NCI-H226 (cell line): ENCODE measurements around the gene RUFY3.
"Not testable (repeated sequence)": the region's sequence is repeated elsewhere in the genome, so short reads cannot be mapped to it uniquely, and the experiment has no call there.

ENCODE experiments used
- DNase-seq: peaks from one replicate; pipeline ENCODE4 v3.0.0-alpha.2; 2015

RUFY3 gene

GRCh38 chr4:70706044-70706461, 15.7 kb upstream of the RUFY3 start:
- no peak for DNase-seq

DNA sequence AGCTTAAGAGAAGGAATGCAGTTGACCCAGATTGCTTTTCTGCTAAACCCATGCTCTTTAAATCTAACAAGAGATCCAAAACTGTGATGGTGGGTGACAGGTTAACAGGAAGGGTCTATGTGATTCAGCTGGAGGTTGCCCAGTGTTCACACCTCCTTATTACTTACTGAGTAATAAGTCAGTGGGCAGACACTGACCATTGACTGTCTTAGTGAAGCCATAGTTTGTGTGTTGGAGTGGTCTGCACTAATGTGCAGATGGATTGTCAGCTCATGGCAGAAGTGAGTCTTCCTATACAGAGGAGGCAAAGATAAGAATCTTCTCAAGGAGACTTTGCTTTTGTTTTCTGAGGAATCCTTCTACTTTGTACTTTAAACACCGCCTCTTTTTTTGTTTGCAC, 15.2 kb upstream of the RUFY3 start:
- DNase-seq, result no peak

GRCh38 chr4:70709611-70710205, 12.1 kb upstream of the RUFY3 start:
- no peak for DNase-seq

DNA sequence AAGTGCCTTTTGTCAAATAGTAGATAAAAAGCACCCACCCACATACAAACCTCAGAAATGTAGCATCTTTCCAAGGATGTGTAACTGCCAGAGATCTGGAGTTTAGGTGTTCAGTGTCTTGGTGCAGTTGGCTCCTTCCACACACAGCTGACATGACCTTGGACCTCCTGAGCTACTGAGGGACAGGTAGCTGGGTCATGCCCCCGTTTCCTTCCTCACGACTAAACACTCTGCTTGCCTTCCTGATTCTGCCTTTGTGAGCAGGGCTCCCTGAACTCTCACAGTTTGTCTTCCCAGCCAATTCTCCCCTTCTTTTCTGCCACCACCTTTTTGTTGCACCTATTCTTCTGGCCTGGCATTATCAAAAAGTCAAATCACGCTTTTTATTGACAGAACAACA, 10.2 kb upstream of the RUFY3 start:
- DNase-seq, result no peak

- DNase-seq, result no peak
These were observed 9.6 kb upstream of the RUFY3 start for GRCh38 chr4:70712150-70712549.

DNA sequence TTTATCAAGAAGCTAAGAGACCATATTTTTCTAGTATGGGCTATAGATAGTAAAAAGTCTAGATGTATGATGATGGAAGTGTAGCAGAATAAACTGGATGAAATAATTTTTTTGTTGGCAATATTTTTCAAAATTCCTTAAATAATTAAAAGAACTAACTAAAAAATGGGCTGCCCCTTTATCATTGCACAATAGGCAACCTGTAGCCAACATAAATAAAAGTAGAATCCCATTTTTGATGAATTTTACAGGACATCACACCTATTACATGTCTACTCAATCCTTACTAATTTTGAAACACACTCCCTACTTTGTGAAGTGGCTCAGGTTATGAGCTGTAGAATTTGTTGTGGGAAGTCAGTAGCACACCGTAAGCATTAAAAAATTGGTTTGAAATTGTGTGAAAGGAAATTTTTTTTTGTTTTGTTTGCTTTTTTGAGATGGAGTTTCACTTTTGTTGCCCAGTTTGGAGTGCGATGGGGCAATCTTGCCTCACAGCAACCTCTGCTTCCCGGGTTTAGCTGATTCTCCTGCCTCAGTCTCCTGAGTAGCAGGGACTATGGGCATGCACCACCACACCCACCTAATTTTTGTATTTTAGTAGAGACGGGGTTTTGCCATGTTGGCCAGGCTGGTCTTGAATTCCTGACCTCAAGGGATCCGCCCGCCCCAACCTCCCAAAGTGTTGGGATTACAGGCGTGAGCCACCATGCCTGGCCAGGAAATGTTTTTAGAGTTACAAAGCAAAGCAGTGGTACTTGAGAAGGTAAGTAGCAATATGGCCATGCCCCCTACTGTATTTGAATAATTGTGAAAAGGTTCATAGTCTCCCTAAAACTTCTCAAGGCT, 8.9 kb upstream of the RUFY3 start:
- no peak for DNase-seq

DNA sequence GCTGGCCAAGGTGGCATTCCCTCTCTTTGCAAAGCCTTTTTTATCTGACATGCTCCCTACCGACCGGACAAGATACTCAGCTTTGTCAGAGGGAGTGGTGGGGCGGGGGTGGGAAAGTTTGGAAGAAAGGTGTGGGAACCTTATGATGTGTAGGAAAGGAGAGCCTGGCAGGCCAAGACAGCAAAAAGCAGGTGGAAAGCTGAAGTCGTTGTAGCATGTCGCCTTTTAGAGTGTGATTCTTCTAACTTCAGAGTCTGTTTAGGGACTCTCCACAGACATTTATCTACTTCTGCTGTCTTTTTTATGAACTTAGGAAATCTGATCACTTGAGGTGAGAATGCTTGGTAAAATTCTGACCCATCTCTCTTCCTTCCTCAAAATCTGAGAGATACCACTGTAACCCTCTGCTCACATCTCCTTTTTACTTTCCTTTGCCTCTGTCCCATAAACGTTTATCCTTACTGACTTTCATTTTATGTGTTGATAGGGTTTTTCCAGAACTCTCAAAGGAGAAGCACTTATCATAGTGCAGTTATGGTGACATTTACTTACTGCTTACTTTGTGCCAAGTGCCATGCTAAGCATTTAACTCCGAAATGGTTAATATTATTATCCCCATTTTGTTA, 8.2 kb upstream of the RUFY3 start:
- DNase-seq, result no peak

GRCh38 chr4:70714079-70714887, 7.5 kb upstream of the RUFY3 start:
- no peak for DNase-seq

- no peak for DNase-seq
These were observed 6.7 kb upstream of the RUFY3 start for GRCh38 chr4:70715097-70715496.

DNA sequence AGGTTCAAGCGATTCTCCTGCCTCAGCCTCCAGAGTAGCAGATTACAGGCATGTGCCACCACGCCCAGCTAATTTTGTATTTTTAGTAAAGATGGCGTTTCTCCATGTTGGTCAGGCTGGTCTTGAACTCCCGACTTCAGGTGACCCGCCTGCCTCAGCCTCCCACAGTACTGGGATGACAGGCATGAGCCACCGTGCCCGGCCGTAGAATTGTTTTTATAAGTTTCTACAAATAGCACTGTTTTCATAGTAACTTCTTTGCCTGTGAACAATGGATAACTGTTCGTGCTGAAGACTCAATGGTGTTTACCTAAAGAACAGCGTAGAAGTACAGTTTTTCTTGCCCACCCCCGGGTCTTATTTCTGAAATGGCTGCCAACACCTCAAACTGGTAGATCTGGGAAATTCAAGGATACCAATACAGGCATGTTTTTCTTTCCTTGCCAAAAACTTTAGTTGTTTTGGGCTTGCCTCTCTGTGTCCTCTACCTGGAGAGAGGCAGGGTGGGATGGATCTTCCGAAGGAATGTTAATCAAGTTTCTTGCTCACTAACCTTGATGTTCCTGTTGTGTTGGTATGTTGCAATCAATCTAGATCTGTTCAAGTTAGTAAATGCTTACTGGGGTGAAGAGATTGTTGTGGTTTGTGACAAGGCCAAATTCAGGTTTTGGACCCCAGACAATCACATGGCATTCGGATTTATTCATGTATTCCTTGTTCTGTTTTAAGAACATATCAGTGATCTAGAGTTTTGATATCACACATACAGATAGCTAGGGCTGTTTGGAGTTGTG, 2.8 kb upstream of the RUFY3 start:
- DNase-seq, result no peak

DNA sequence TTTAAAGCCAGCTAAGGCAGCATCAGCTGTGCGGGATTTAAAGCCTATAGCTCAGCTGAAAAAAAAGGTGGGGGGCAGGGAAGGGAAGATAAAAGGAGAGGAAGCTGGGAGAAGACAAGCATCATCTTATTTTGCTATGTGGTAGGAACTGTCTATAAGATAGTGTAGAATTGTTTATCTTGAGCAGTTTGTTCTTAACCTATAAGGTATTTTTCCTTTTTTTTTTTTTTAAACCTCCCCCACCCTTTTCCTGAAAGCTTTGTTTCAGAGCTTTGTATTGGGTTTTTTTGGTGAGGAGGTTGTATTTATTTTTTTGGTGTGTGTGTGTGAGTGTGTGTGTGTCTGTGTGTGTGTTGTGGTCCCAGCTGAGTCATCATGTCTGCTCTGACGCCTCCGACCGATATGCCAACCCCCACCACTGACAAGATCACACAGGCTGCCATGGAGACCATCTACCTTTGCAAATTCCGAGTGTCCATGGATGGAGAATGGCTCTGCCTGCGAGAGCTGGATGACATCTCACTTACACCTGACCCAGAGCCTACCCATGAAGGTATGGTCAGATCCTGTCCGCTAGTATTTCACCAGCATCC, 531 bp downstream of the RUFY3 start:
- no peak for DNase-seq

DNA sequence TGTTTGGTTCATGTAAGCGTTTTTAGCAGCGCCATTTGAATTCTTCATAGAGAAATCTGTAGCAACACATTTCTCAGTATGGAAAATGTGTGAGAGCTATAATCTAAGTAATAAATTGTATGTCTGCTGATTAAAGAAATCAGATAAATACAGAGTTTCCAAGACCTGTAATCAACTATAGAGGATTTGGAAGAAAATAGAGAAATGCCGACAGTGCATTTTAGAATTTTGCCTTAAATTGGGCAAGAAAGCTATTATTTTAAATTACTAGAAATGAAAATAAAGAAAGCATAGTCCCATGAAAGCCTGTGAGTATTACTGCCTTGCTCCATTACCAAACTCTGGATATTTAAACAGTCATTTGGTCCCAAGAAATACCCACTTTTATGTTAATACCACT, 2.7 kb downstream of the RUFY3 start:
- no peak for DNase-seq

GRCh38 chr4:70725633-70726032, 3.9 kb downstream of the RUFY3 start:
- DNase-seq, result no peak

- not testable (repeated sequence) for DNase-seq
These were observed 4.8 kb downstream of the RUFY3 start for GRCh38 chr4:70726515-70726914.

DNA sequence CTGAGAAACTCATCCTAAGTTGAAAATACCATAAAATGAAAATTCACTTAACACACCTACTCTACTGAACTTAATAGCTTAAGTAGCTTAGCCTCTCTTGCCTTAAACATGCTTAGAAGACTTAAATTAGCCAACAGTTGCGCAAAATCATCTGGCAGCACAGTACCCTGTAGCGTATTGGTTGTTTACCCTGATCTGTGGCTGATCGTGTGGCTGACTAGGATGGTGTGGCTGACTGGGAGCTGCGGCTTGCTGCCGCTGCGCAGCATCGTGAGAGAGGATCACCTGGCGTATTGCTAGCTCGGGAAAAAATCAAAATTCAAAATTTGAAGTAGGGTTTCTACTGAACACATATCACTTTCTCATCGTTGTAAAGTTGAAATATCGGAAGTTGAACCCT, 6.3 kb downstream of the RUFY3 start:
- DNase-seq, result no peak

GRCh38 chr4:70732878-70733277, 11.1 kb downstream of the RUFY3 start:
- DNase-seq, result not testable (repeated sequence)

DNA sequence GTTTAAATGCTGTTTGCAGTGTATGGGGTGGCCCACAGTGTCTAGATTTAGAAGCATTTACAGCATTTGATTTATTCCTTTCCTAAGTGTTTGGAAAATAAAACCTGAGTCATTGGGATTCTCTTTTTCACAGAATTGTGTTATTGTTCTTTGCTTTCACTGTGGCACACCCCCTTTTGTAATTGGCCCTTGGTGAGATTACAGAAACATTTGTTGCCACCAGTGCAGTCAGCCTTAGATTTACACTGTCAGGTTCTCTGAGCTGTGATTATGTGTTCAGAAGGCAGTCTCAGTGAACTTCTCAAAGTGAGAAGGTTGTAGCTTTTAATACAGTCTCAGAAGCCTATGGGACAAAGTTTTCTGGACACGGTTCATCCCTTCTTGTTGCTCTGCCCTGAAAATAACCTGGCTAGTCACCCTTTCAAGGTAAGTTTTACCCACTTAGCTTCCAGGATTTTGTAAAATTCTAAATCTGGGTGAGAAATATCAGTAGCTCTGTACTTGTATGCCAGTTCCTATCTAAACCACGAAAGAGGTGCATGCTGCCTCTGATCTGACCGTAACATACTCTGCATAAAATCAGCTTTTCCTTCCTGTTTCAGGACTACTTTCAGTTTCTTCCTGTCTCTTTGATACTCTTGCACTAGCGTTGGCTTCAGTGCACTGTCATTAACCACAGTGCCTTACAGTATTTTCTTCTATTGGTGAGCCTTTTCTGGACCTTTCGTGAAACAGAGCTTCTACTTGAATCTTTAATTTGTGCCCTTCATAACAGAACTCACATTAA, 12.6 kb downstream of the RUFY3 start:
- peak; percentile 9 for DNase-seq

DNA sequence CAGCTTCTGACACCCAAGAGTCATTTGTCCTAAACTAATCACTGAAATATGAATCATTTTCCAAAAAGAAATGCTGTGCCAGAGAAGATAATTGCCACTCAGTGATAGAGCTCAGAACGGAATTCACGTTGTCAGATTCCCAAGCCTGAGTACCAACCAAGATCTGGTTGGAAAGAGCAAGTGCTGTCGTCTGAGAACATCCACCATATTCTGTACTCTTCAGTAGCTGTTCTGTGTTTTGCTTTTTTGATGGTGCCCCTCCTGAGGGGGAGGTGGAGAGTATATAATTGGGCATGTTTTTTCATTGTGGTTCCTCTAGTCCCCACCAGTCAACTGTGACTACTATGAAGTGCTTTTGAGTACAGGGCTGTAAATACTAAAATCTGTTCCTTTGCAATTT, 13.2 kb downstream of the RUFY3 start:
- no peak for DNase-seq

DNA sequence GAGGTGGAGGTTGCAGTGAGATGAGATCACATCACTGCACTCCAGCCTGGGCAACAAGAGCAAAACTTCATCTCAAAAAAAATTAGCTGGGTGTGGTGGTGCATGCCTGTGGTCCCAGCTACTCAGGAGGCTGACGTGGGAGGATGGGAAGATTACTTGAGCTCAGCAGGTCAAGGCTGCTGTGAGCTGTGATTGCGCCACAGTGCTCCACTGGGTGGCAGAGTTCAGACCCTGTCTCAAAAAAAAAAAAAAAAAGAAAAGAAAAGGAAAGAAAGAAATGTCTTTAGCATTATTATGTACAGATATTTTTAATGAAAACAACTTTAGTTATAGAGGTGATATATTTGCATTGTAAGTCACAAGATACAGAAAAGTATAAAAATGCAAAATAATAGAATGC, 14.2 kb downstream of the RUFY3 start:
- DNase-seq, result peak; percentile 63

- DNase-seq, result no peak
These were observed 15.2 kb downstream of the RUFY3 start for GRCh38 chr4:70737006-70737405.

GRCh38 chr4:70737409-70737808, 15.6 kb downstream of the RUFY3 start:
- no peak for DNase-seq
